Neural cell (in vitro differentiated cells): ENCODE measurements around the gene C1QTNF1. TPM values are rescaled to one million over a fixed set of nuclear protein-coding genes. Genes with fewer than 3 reads are reported as not detected.

Experiments
- H2AFZ ChIP-seq: fragments of 200-600, 300-800 bp; sonication (generic), shearing (Covaris generic); 2 replicates; pipeline ENCODE4 v1.6.0; 2014; ENCODE audit warnings: low read depth, mild to moderate bottlenecking, antibody characterized with exemption, low read length, moderate library complexity
- H3F3A ChIP-seq: fragments of 200-600 bp; shearing (Covaris generic); 2 replicates; pipeline ENCODE4 v1.6.1; 2016; ENCODE audit warnings: mild to moderate bottlenecking, moderate library complexity, mixed read lengths, antibody characterized with exemption, low read length; ENCODE audit not compliant: insufficient read depth, poor library complexity, severe bottlenecking
- H3K27ac ChIP-seq: fragments of 200-600, 300-800 bp; sonication (generic), shearing (Covaris generic); 2 replicates; pipeline ENCODE4 v1.5.1; 2014; ENCODE audit warnings: mild to moderate bottlenecking, low read length, moderate library complexity
- H3K27me3 ChIP-seq: fragments of 300-800, 200-600 bp; sonication (generic), shearing (Covaris generic); 2 replicates; pipeline ENCODE4 v1.6.0; 2014; ENCODE audit warnings: mild to moderate bottlenecking, low read depth, low read length, moderate library complexity; ENCODE audit not compliant: insufficient read depth
- H3K36me3 ChIP-seq: fragments of 300-800, 200-600 bp; sonication (generic), shearing (Covaris generic); 2 replicates; pipeline ENCODE4 v1.5.1; 2014; ENCODE audit warnings: mild to moderate bottlenecking, antibody characterized with exemption, low read length, moderate library complexity; ENCODE audit not compliant: insufficient read depth
- H3K4me2 ChIP-seq: fragments of 300-800, 200-600 bp; sonication (generic), shearing (Covaris generic); 2 replicates; pipeline ENCODE4 v1.6.0; 2014; ENCODE audit warnings: mild to moderate bottlenecking, low read length
- H3K4me3 ChIP-seq: fragments of 300-800, 200-600 bp; sonication (generic), shearing (Covaris generic); 2 replicates; pipeline ENCODE4 v1.5.1; 2014; ENCODE audit warnings: mild to moderate bottlenecking, low read length, moderate library complexity
- H3K79me2 ChIP-seq: fragments of 200-600 bp; shearing (Covaris generic); replicated peaks from 2 replicates; pipeline ENCODE4 v1.6.0; 2014; ENCODE audit warnings: mild to moderate bottlenecking, low read length, moderate library complexity; ENCODE audit not compliant: insufficient read depth
- H3K9ac ChIP-seq: fragments of 300-800, 200-600 bp; sonication (generic), shearing (Covaris generic); 2 replicates; pipeline ENCODE4 v1.6.1; 2016; ENCODE audit warnings: mild to moderate bottlenecking, low read length, mixed read lengths
- H3K9me2 ChIP-seq: fragments of 200-600 bp; shearing (Covaris generic); 2 replicates; pipeline ENCODE4 v1.6.1; 2016; ENCODE audit warnings: mild to moderate bottlenecking, low read length, mixed read lengths; ENCODE audit not compliant: insufficient read depth
- H3K9me3 ChIP-seq: fragments of 200-600, 300-800 bp; sonication (generic), shearing (Covaris generic); 2 replicates; pipeline ENCODE4 v1.6.1; 2016; ENCODE audit warnings: mild to moderate bottlenecking, mixed run types, low read length, moderate library complexity, mixed read lengths
- H4K20me1 ChIP-seq: fragments of 200-600 bp; shearing (Covaris generic); 2 replicates; pipeline ENCODE4 v1.6.1; 2016; ENCODE audit warnings: mild to moderate bottlenecking, mixed run types; ENCODE audit not compliant: insufficient read depth
- CTCF ChIP-seq: fragments of 450-650 bp; IDR thresholded peaks from 2 replicates; pipeline ENCODE4 v1.5.1; 2014; ENCODE audit warnings: antibody characterized with exemption, mild to moderate bottlenecking, moderate library complexity; ENCODE audit not compliant: poor library complexity, severe bottlenecking
- EP300 ChIP-seq: fragments of 450-650 bp; conservative IDR thresholded peaks from 2 replicates; pipeline ENCODE4 v1.6.1; 2014; ENCODE audit warnings: antibody characterized with exemption, mild to moderate bottlenecking, moderate library complexity; ENCODE audit not compliant: poor library complexity, severe bottlenecking
- EZH2 ChIP-seq: fragments of 200-600, 300-800 bp; shearing (Covaris generic), sonication (generic); IDR thresholded peaks from 2 replicates; pipeline ENCODE4 v1.6.1; 2014; ENCODE audit warnings: antibody characterized with exemption, low read length, borderline replicate concordance, mild to moderate bottlenecking; ENCODE audit not compliant: insufficient read depth, poor library complexity, severe bottlenecking
- MXI1 ChIP-seq: fragments of 450-650 bp; conservative IDR thresholded peaks from 2 replicates; pipeline ENCODE4 v1.6.1; 2014; ENCODE audit warnings: antibody characterized with exemption, mild to moderate bottlenecking; ENCODE audit not compliant: poor library complexity, severe bottlenecking
- POLR2AphosphoS5 ChIP-seq: IDR thresholded peaks from 2 replicates; pipeline ENCODE4 v1.6.1; 2012
- RAD21 ChIP-seq: fragments of 450-650 bp; conservative IDR thresholded peaks from 2 replicates; pipeline ENCODE4 v1.6.1; 2014; ENCODE audit warnings: antibody characterized with exemption, mild to moderate bottlenecking, moderate library complexity
- REST ChIP-seq: IDR thresholded peaks from 2 replicates; pipeline ENCODE4 v1.6.1; 2012; ENCODE audit warnings: borderline replicate concordance
- SMC3 ChIP-seq: fragments of 450-650 bp; conservative IDR thresholded peaks from 2 replicates; pipeline ENCODE4 v1.6.1; 2014; ENCODE audit warnings: antibody characterized with exemption, mild to moderate bottlenecking, moderate library complexity; ENCODE audit not compliant: poor library complexity
- TAF1 ChIP-seq: IDR thresholded peaks from 2 replicates; pipeline ENCODE4 v1.6.1; 2012; ENCODE audit warnings: low read depth
- polyA plus RNA-seq: library from polyadenylated mRNA; depleted of rRNA; stranded (reverse); fragments of >200 nt; gene quantifications from 2 replicates; pipeline ENCODE4 v1.2.3, GENCODE V29; 2014

C1QTNF1 gene
- polyA plus RNA-seq, 1 donor from 2014 or later, result 0.16 TPM

- no peaks in the 10 kb centered on the region for H3F3A ChIP-seq
- H3K36me3 ChIP-seq, result no peaks in the 10 kb centered on the region
- no peak overlapping the region for H3K4me3 ChIP-seq
- no peaks in the 10 kb centered on the region for H3K27me3 ChIP-seq
- no peaks in the 10 kb centered on the region for H3K9me2 ChIP-seq
- H4K20me1 ChIP-seq, result no peaks in the 10 kb centered on the region
- no peak overlapping the region for H3K27ac ChIP-seq
- H3K9ac ChIP-seq, result no peak overlapping the region
- no peak for TF ChIP-seq MXI1
- TF ChIP-seq EP300, result no peak
- TF ChIP-seq TAF1, result no peak
- no peak for TF ChIP-seq EZH2
- TF ChIP-seq CTCF, result no peak
- TF ChIP-seq SMC3, result no peak
- no peaks in the 10 kb centered on the region for H3K9me3 ChIP-seq
- no peak overlapping the region for H3K4me2 ChIP-seq
- H2AFZ ChIP-seq, result no peak overlapping the region
- H3K79me2 ChIP-seq, result no peaks in the 10 kb centered on the region
Measured at GRCh38 chr17:79036181-79036580, 12.2 kb downstream of the C1QTNF1 start.

- Histone ChIP-seq H3K4me3 (no peak overlapping the region), H3K9me2 (no peaks in the 10 kb centered on the region), H3K27ac (no peak overlapping the region), H4K20me1 (no peaks in the 10 kb centered on the region), H3K36me3 (no peaks in the 10 kb centered on the region), H3K9me3 (no peaks in the 10 kb centered on the region), H2AFZ (no peak overlapping the region), H3K79me2 (no peaks in the 10 kb centered on the region), H3F3A (no peaks in the 10 kb centered on the region), H3K9ac (no peak overlapping the region), H3K4me2 (no peak overlapping the region), H3K27me3 (no peaks in the 10 kb centered on the region)
- TF ChIP-seq MXI1, result no peak
- TF ChIP-seq SMC3, result no peak
- TF ChIP-seq EZH2, result no peak
- TF ChIP-seq CTCF, result no peak
- no peak for TF ChIP-seq TAF1
- TF ChIP-seq RAD21, result no peak
- TF ChIP-seq EP300, result no peak
- no peak for TF ChIP-seq POLR2AphosphoS5
Measured at GRCh38 chr17:79036596-79036995, 12.6 kb downstream of the C1QTNF1 start.

- no peaks in the 10 kb centered on the region for H3F3A ChIP-seq
- H3K27me3 ChIP-seq, result no peaks in the 10 kb centered on the region
- H3K27ac ChIP-seq, result no peak overlapping the region
- no peak for TF ChIP-seq SMC3
- TF ChIP-seq RAD21, result no peak
- no peak for TF ChIP-seq EZH2
- no peak for TF ChIP-seq TAF1
- TF ChIP-seq CTCF, result no peak
- TF ChIP-seq REST, result no peak
- H4K20me1 ChIP-seq, result no peaks in the 10 kb centered on the region
- no peak overlapping the region for H3K9ac ChIP-seq
- no peaks in the 10 kb centered on the region for H3K36me3 ChIP-seq
- H3K4me2 ChIP-seq, result no peak overlapping the region
- no peak overlapping the region for H2AFZ ChIP-seq
- no peaks in the 10 kb centered on the region for H3K79me2 ChIP-seq
- H3K4me3 ChIP-seq, result no peak overlapping the region
- no peaks in the 10 kb centered on the region for H3K9me2 ChIP-seq
- no peaks in the 10 kb centered on the region for H3K9me3 ChIP-seq
Measured at GRCh38 chr17:79038545-79039135, 14.7 kb downstream of the C1QTNF1 start.
